Testis (tissue), 3 donors: ENCODE results near the gene NARF. TPM values are rescaled to one million over a fixed set of nuclear protein-coding genes. Genes with fewer than 3 reads are reported as not detected.

ENCODE experiments used
- DNase-seq: peaks from one replicate; pipeline ENCODE4 v3.0.0-alpha.2; 2019
- H3K27ac ChIP-seq, 2 donors: fragments of 200-600 bp; sonication (generic); one replicate each; pipeline ENCODE4 v1.5.1; 2019
- H3K27me3 ChIP-seq: fragments of 200-600 bp; sonication (generic); one replicate; pipeline ENCODE4 v1.5.1; 2019
- H3K36me3 ChIP-seq: fragments of 200-600 bp; sonication (generic); one replicate; pipeline ENCODE4 v1.5.1; 2017; ENCODE audit warnings: low read depth; ENCODE audit errors: missing control alignments
- H3K4me1 ChIP-seq: fragments of 200-600 bp; sonication (generic); one replicate; pipeline ENCODE4 v1.5.1; 2019
- H3K4me3 ChIP-seq, 2 donors: fragments of 200-600 bp; sonication (generic); one replicate each; pipeline ENCODE4 v1.5.1; 2017 to 2019
- H3K9me3 ChIP-seq: fragments of 200-600 bp; sonication (generic); one replicate; pipeline ENCODE4 v1.5.1; 2017
- CTCF ChIP-seq, 3 experiments: fragments of 450-650 bp in 2 of 3; fragments of 200-600 bp in 1 of 3; sonication (generic) in 1 of 3; IDR thresholded peaks; one replicate each; pipeline ENCODE4 v1.5.1; 2016 to 2019; ENCODE audit warnings: antibody characterized with exemption in 3 of 3, mild to moderate bottlenecking in 2 of 3, moderate library complexity in 1 of 3
- POLR2A ChIP-seq: fragments of 450-650 bp; IDR thresholded peaks from one replicate; pipeline ENCODE4 v1.6.1; 2017; ENCODE audit warnings: antibody characterized with exemption, mild to moderate bottlenecking, moderate library complexity
- WGBS, 2 donors: methylation state at CpG; one replicate each; pipeline ENCODE4 v1.1.5; 2018; 5-methylcytosine and 5-hydroxymethylcytosine counted together
- intact Hi-C: fragments of 100-400 bp; cut with DNase I; formaldehyde crosslinking; loops from one replicate; pipeline ENCODE4 v1.15.1; 2023; ENCODE audit warnings: low total_unique reads
- polyA plus RNA-seq: library from polyadenylated mRNA; stranded (reverse); fragments of 350-450 nt; fragmentation: Illumina TruSeq; extraction: RNeasy Lipid Tissue Mini Kit (QIAGEN cat#74804); gene quantifications from one replicate; pipeline ENCODE4 v1.2.3, GENCODE V29; 2014; ENCODE audit warnings: low read depth, low replicate concordance; ENCODE audit not compliant: insufficient read depth
- total RNA-seq, 2 donors: library from RNA; depleted of rRNA; stranded (reverse); fragments of >200 nt; gene quantifications; one replicate each; pipeline ENCODE4 v1.2.3, GENCODE V29; 2016

Gene NARF
- total and polyA plus RNA-seq, 3 donors from 2014 or later: 115 to 161 (median 130) TPM

GRCh38 chr17:82436601-82437324, 21.8 kb upstream of the NARF start:
- H3K4me1 ChIP-seq: peaks cover 8% of the 10 kb centered on the region
- H3K4me3 ChIP-seq: no peak overlapping the region
- H3K27ac ChIP-seq: no peak overlapping the region
- no peak for TF ChIP-seq CTCF (IDR thresholded peaks at IDR 0.05)
- no peak for TF ChIP-seq POLR2A
- no peak for DNase-seq
- no peaks in the 10 kb centered on the region for H3K27me3 ChIP-seq
- intact Hi-C loops: no loop called here
- H3K36me3 ChIP-seq: no peaks in the 10 kb centered on the region
- WGBS, 2 donors: 86 to 89% methylated on average over 26 to 34 of the region's 36 CpGs
- no peaks in the 10 kb centered on the region for H3K9me3 ChIP-seq

- Histone ChIP-seq H3K36me3 (no peaks in the 10 kb centered on the region), H3K9me3 (no peaks in the 10 kb centered on the region), H3K27me3 (no peaks in the 10 kb centered on the region), H3K27ac (no peak overlapping the region), H3K4me1 (peaks cover 10% of the 10 kb centered on the region), H3K4me3 (no peak overlapping the region)
- intact Hi-C loops: no loop called here
- 86 to 94% methylated on average over 7 to 16 of the region's 18 CpGs for WGBS, 2 donors
- no peak for DNase-seq
- TF ChIP-seq POLR2A (no peak), CTCF (IDR thresholded peaks at IDR 0.05) (no peak)
Observed at GRCh38 chr17:82437325-82437668, 21.2 kb upstream of the NARF start.

- 75 to 80% methylated on average over 4 to 26 of the region's 26 CpGs for WGBS, 2 donors
- no peaks in the 10 kb centered on the region for H3K36me3 ChIP-seq
- TF ChIP-seq CTCF (IDR thresholded peaks at IDR 0.05) (no peak), POLR2A (no peak)
- H3K4me1 ChIP-seq: peaks cover 22% of the 10 kb centered on the region
- no peak overlapping the region for H3K4me3 ChIP-seq
- no peak overlapping the region for H3K27ac ChIP-seq
- no peaks in the 10 kb centered on the region for H3K27me3 ChIP-seq
- H3K9me3 ChIP-seq: no peaks in the 10 kb centered on the region
- no peak for DNase-seq
- intact Hi-C loops: no loop called here
Observed at GRCh38 chr17:82438401-82439193, 19.9 kb upstream of the NARF start.

- H3K36me3 ChIP-seq: no peaks in the 10 kb centered on the region
- no peak overlapping the region for H3K27ac ChIP-seq
- DNase-seq: no peak
- WGBS, 2 donors: 89 to 95% methylated on average over 16 to 19 of the region's 29 CpGs
- intact Hi-C loops: no loop called here
- H3K27me3 ChIP-seq: no peaks in the 10 kb centered on the region
- no peaks in the 10 kb centered on the region for H3K9me3 ChIP-seq
- no peak overlapping the region for H3K4me3 ChIP-seq
- H3K4me1 ChIP-seq: peaks cover 28% of the 10 kb centered on the region
- no peak for TF ChIP-seq CTCF (IDR thresholded peaks at IDR 0.05)
- no peak for TF ChIP-seq POLR2A
Observed at GRCh38 chr17:82439194-82439828, 19.2 kb upstream of the NARF start.
